Measurements from ENCODE around the gene ID3. TPM values are rescaled to one million over a fixed set of nuclear protein-coding genes. Genes with fewer than 3 reads are reported as not detected.

Gene ID3
- total RNA-seq, 1 donor, result 47.3 TPM

- H3K27me3 ChIP-seq (ENCODE audit: insufficient read depth, low read length), result no peaks in the 10 kb centered on the region
- no peaks in the 10 kb centered on the region for H3K9me3 ChIP-seq (ENCODE audit: low read depth, low read length)
- peak within 1 kb of the TSS; percentile 53 for H3K4me3 ChIP-seq (ENCODE audit: low read length)
Measured at GRCh38 chr1:23530747-23531561, 28.3 kb downstream of the ID3 start, which contains the start of gene E2F2. Gene E2F2, minus strand, starts transcription at chr1:23531233. Its CDS starts 440 bp downstream, at chr1:23530793.

GRCh38 chr1:23530087-23530746 lies 29.1 kb downstream of the ID3 start:
- no peaks in the 10 kb centered on the region for H3K9me3 ChIP-seq (ENCODE audit: low read depth, low read length)
- peak overlapping the region; percentile 53 for H3K4me3 ChIP-seq (ENCODE audit: low read length)
- no peaks in the 10 kb centered on the region for H3K27me3 ChIP-seq (ENCODE audit: insufficient read depth, low read length)
- peaks cover 98% of the 10 kb centered on the region for H3K4me1 ChIP-seq (ENCODE audit: insufficient read depth, low read length)

More at GRCh38 chr1:23530747-23531561, 28.3 kb downstream of the ID3 start, which contains the start of gene E2F2:
- H3K4me1 ChIP-seq (ENCODE audit: insufficient read depth, low read length), result peaks cover 98% of the 10 kb centered on the region

GRCh38 chr1:23529146-23530086 lies 29.9 kb downstream of the ID3 start:
- no peaks in the 10 kb centered on the region for H3K9me3 ChIP-seq (ENCODE audit: low read depth, low read length)
- peak overlapping the region; percentile 42 for H3K4me3 ChIP-seq (ENCODE audit: low read length)
- H3K4me1 ChIP-seq (ENCODE audit: insufficient read depth, low read length), result peaks cover 98% of the 10 kb centered on the region
- H3K27me3 ChIP-seq (ENCODE audit: insufficient read depth, low read length), result no peaks in the 10 kb centered on the region

- H3K27me3 ChIP-seq (ENCODE audit: insufficient read depth, low read length), result no peaks in the 10 kb centered on the region
- H3K4me3 ChIP-seq (ENCODE audit: low read length), result peak overlapping the region; percentile 42
- no peaks in the 10 kb centered on the region for H3K9me3 ChIP-seq (ENCODE audit: low read depth, low read length)
- H3K4me1 ChIP-seq (ENCODE audit: insufficient read depth, low read length), result peaks cover 98% of the 10 kb centered on the region
Measured at GRCh38 chr1:23528250-23528978, 30.9 kb downstream of the ID3 start.

GRCh38 chr1:23527900-23528249 lies 31.4 kb downstream of the ID3 start:
- Histone ChIP-seq H3K4me1 (ENCODE audit: insufficient read depth, low read length) (peaks cover 98% of the 10 kb centered on the region), H3K9me3 (ENCODE audit: low read depth, low read length) (no peaks in the 10 kb centered on the region), H3K4me3 (ENCODE audit: low read length) (peak overlapping the region; percentile 42), H3K27me3 (ENCODE audit: insufficient read depth, low read length) (no peaks in the 10 kb centered on the region)

GRCh38 chr1:23527366-23527765 lies 31.9 kb downstream of the ID3 start:
- Histone ChIP-seq H3K4me1 (ENCODE audit: insufficient read depth, low read length) (peaks cover 98% of the 10 kb centered on the region), H3K4me3 (ENCODE audit: low read length) (no peak overlapping the region), H3K9me3 (ENCODE audit: low read depth, low read length) (no peaks in the 10 kb centered on the region), H3K27me3 (ENCODE audit: insufficient read depth, low read length) (no peaks in the 10 kb centered on the region)

- no peaks in the 10 kb centered on the region for H3K9me3 ChIP-seq (ENCODE audit: low read depth, low read length)
- H3K4me1 ChIP-seq (ENCODE audit: insufficient read depth, low read length), result peaks cover 97% of the 10 kb centered on the region
- H3K27me3 ChIP-seq (ENCODE audit: insufficient read depth, low read length), result no peaks in the 10 kb centered on the region
- no peak overlapping the region for H3K4me3 ChIP-seq (ENCODE audit: low read length)
Measured at GRCh38 chr1:23526329-23527041, 32.8 kb downstream of the ID3 start.

GRCh38 chr1:23525558-23526250 lies 33.6 kb downstream of the ID3 start:
- no peak overlapping the region for H3K4me3 ChIP-seq (ENCODE audit: low read length)
- H3K9me3 ChIP-seq (ENCODE audit: low read depth, low read length), result no peaks in the 10 kb centered on the region
- no peaks in the 10 kb centered on the region for H3K27me3 ChIP-seq (ENCODE audit: insufficient read depth, low read length)
- peaks cover 91% of the 10 kb centered on the region for H3K4me1 ChIP-seq (ENCODE audit: insufficient read depth, low read length)

GRCh38 chr1:23524716-23525401 lies 34.4 kb downstream of the ID3 start:
- no peaks in the 10 kb centered on the region for H3K9me3 ChIP-seq (ENCODE audit: low read depth, low read length)
- peaks cover 82% of the 10 kb centered on the region for H3K4me1 ChIP-seq (ENCODE audit: insufficient read depth, low read length)
- no peaks in the 10 kb centered on the region for H3K27me3 ChIP-seq (ENCODE audit: insufficient read depth, low read length)
- no peak overlapping the region for H3K4me3 ChIP-seq (ENCODE audit: low read length)

- Histone ChIP-seq H3K27me3 (ENCODE audit: insufficient read depth, low read length) (no peaks in the 10 kb centered on the region), H3K4me1 (ENCODE audit: insufficient read depth, low read length) (peaks cover 75% of the 10 kb centered on the region), H3K4me3 (ENCODE audit: low read length) (no peak overlapping the region), H3K9me3 (ENCODE audit: low read depth, low read length) (no peaks in the 10 kb centered on the region)
Measured at GRCh38 chr1:23524163-23524562, 35.1 kb downstream of the ID3 start.

- H3K27me3 ChIP-seq (ENCODE audit: insufficient read depth, low read length), result no peaks in the 10 kb centered on the region
- H3K9me3 ChIP-seq (ENCODE audit: low read depth, low read length), result no peaks in the 10 kb centered on the region
- H3K4me1 ChIP-seq (ENCODE audit: insufficient read depth, low read length), result peaks cover 58% of the 10 kb centered on the region
- no peak overlapping the region for H3K4me3 ChIP-seq (ENCODE audit: low read length)
Measured at GRCh38 chr1:23522244-23522982, 36.9 kb downstream of the ID3 start.

- H3K9me3 ChIP-seq (ENCODE audit: low read depth, low read length), result no peaks in the 10 kb centered on the region
- peaks cover 49% of the 10 kb centered on the region for H3K4me1 ChIP-seq (ENCODE audit: insufficient read depth, low read length)
- no peak overlapping the region for H3K4me3 ChIP-seq (ENCODE audit: low read length)
- no peaks in the 10 kb centered on the region for H3K27me3 ChIP-seq (ENCODE audit: insufficient read depth, low read length)
Measured at GRCh38 chr1:23521588-23521987, 37.7 kb downstream of the ID3 start.
